SK-N-SH treated with all-trans-retinoic acid at 6 μM for 48 hours (cell line): Measurements from ENCODE around the gene DYNC1LI1.

ENCODE experiments used
- CSDC2 ChIP-seq: fragments of 250-450 bp; sonication (Bioruptor Pico); IDR thresholded peaks from 2 replicates; pipeline ENCODE4 v1.5.0; 2020; ENCODE audit warnings: mild to moderate bottlenecking, moderate library complexity
- GLIS3 ChIP-seq: fragments of 250-450 bp; sonication (Bioruptor Pico); IDR thresholded peaks from 2 replicates; pipeline ENCODE4 v1.5.0; 2020; ENCODE audit warnings: mild to moderate bottlenecking, moderate library complexity
- RARB ChIP-seq: fragments of 250-450 bp; sonication (Bioruptor Pico); IDR thresholded peaks from 2 replicates; pipeline ENCODE4 v1.8.0; 2021; ENCODE audit warnings: mild to moderate bottlenecking, moderate library complexity
- ZFP3 ChIP-seq: fragments of 250-450 bp; sonication (Bioruptor Pico); IDR thresholded peaks from 2 replicates; pipeline ENCODE4 v1.5.0; 2020; ENCODE audit warnings: mild to moderate bottlenecking, moderate library complexity
- ZFP30 ChIP-seq: fragments of 450-650 bp; formaldehyde crosslinking; IDR thresholded peaks from 2 replicates; pipeline ENCODE4 v1.5.0; 2022; ENCODE audit warnings: mild to moderate bottlenecking, moderate library complexity
- TF ChIP-seq, protein P1 (sequence below): fragments of 250-450 bp; sonication (Bioruptor Pico); IDR thresholded peaks from 2 replicates; pipeline ENCODE4 v1.8.0; 2020; ENCODE audit warnings: mild to moderate bottlenecking, moderate library complexity, borderline replicate concordance

DNA sequence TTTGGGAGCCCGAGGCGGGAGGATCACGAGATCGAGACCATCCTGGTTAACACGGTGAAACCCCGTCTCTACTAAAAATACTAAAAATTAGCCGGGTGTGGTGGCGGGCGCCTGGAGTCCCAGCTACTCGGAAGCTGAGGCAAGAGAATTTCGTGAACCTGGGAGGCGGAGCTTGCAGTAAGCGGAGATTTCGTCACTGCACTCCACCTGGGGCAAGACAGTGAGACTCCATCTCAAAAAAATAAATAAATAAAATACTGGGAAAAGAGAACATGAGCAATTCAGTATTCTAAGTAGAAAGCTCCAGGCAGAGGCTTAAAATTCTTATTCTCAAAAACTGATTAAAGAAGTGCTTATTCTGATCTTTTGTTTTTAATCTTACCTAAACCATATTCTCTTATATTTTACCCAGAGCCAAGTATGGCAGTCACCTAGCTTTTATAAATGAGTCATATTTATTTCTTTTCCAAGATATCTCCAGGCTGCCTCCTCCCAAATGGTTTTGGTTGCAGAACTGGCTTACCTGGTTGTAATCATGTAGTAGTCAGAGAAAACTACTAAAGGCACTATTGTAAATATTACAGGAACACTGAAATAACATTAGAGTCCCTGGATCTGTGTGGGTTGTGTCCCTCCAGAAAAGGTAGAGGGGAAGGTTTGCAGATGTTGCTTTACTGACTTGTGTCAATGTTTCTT lies 45.8 kb upstream of the DYNC1LI1 start:
- TF ChIP-seq CSDC2 (no peak), RARB (CRISPR knock-in tag) (no peak), GLIS3 (CRISPR knock-in tag) (no peak), ZFP30 (no peak), ZFP3 (CRISPR knock-in tag) (no peak)
- TF ChIP-seq, protein P1, sequence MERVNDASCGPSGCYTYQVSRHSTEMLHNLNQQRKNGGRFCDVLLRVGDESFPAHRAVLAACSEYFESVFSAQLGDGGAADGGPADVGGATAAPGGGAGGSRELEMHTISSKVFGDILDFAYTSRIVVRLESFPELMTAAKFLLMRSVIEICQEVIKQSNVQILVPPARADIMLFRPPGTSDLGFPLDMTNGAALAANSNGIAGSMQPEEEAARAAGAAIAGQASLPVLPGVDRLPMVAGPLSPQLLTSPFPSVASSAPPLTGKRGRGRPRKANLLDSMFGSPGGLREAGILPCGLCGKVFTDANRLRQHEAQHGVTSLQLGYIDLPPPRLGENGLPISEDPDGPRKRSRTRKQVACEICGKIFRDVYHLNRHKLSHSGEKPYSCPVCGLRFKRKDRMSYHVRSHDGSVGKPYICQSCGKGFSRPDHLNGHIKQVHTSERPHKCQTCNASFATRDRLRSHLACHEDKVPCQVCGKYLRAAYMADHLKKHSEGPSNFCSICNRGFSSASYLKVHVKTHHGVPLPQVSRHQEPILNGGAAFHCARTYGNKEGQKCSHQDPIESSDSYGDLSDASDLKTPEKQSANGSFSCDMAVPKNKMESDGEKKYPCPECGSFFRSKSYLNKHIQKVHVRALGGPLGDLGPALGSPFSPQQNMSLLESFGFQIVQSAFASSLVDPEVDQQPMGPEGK (CRISPR knock-in tag) = no peak
